Fibroblast of villous mesenchyme (primary cell): ENCODE measurements around the gene SNRPN. TPM values are rescaled to one million over a fixed set of nuclear protein-coding genes. Genes with fewer than 3 reads are reported as not detected.
"Not testable (repeated sequence)": the region's sequence is repeated elsewhere in the genome, so short reads cannot be mapped to it uniquely, and the experiment has no call there.

ENCODE experiments used
- DNase-seq: peaks from one replicate; pipeline ENCODE4 v3.0.0-alpha.2; 2010; ENCODE audit warnings: low read depth
- H3K4me3 ChIP-seq: 2 replicates; pipeline ENCODE4 v1.5.1; 2011; ENCODE audit warnings: low read depth, mild to moderate bottlenecking, low read length
- total RNA-seq: library from RNA; depleted of rRNA; stranded (reverse); fragments of >200 nt; gene quantifications from 2 replicates; pipeline ENCODE4 v1.2.3, GENCODE V29; 2012
- TF ChIP-seq, protein P1 (sequence below): IDR thresholded peaks from 2 replicates; pipeline ENCODE4 v1.5.1; 2012; ENCODE audit warnings: low read depth, mild to moderate bottlenecking, low read length; ENCODE audit not compliant: insufficient read depth

The SNRPN gene
- total RNA-seq, 1 donor, result 109 TPM

DNA sequence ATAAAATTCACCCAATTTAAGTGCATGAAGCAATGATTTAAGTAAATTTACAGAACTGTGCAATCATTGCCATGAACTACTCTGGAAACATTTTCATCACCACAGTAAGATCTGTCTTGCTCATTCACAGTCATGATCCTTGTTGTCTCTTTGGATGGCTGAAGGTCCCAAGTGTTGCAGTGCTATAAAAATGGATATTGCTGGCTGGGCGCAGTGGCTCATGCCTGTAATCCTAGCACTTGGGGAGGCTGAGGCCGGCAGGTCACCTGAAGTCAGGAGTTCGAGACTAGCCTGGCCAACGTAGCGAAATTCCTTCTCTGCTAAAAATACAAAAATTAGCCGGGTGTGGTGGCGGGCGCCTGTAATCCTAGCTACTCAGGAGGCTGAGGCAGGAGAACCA is 17.0 kb downstream of the SNRPN start:
- TF ChIP-seq, protein P1, sequence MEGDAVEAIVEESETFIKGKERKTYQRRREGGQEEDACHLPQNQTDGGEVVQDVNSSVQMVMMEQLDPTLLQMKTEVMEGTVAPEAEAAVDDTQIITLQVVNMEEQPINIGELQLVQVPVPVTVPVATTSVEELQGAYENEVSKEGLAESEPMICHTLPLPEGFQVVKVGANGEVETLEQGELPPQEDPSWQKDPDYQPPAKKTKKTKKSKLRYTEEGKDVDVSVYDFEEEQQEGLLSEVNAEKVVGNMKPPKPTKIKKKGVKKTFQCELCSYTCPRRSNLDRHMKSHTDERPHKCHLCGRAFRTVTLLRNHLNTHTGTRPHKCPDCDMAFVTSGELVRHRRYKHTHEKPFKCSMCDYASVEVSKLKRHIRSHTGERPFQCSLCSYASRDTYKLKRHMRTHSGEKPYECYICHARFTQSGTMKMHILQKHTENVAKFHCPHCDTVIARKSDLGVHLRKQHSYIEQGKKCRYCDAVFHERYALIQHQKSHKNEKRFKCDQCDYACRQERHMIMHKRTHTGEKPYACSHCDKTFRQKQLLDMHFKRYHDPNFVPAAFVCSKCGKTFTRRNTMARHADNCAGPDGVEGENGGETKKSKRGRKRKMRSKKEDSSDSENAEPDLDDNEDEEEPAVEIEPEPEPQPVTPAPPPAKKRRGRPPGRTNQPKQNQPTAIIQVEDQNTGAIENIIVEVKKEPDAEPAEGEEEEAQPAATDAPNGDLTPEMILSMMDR, result no peak
- no peak overlapping the region for H3K4me3 ChIP-seq
- no peak for DNase-seq

DNA sequence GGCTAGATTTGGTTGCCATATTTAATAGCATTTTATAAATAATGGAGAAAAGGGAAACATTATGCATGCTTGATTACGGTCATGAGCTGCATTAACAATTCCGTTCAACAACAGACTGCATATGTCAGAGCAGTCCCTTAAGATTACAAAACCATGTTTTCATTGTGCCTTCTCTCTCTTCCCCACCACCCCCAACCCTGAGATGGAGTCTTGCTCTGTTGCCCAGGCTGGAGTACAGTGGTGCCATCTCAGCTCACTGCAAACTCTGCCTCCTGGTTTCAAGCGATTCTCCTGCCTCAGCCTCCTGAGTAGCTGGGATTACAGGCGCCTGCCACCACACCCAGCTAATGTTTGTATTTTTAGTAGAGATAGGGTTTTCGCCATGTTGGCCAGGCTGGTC is 17.9 kb downstream of the SNRPN start:
- not testable (repeated sequence) for H3K4me3 ChIP-seq, DNase-seq

DNA sequence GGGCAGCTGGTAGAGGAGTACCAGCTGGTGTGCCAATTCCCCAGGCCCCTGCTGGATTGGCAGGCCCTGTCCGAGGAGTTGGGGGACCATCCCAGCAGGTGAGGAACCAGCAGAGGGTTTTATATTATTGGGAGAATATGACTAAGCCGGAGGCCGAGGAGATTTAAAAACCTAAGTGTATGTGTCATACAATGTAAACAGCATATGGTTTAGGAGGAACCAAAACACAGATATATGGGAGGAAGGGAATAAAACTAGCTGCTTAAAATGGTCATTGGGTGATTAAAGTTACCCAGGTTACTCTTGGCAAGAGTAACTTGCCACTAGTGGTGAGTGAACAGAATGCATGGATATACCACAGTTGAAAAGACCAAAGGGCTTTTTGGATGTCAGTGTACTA is 22.1 kb downstream of the SNRPN start:
- H3K4me3 ChIP-seq, result no peak overlapping the region
- TF ChIP-seq, protein P1, result no peak
- DNase-seq, result no peak

DNA sequence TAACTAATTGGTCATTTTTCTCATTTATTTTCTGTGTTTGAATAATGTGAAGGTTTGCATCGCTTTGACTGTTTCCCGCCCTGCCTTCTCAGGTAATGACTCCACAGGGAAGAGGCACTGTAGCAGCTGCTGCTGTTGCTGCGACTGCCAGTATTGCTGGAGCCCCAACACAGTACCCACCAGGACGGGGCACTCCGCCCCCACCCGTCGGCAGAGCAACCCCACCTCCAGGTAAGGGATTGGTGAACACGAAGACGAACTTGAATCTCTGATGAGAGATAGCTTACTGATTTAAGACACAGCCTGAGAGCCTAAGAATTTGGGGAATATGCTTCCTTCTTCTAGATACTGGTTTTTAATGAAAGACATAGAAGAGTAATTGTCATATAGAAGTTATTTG is 22.9 kb downstream of the SNRPN start:
- no peak overlapping the region for H3K4me3 ChIP-seq
- TF ChIP-seq, protein P1, result no peak
- no peak for DNase-seq

DNA sequence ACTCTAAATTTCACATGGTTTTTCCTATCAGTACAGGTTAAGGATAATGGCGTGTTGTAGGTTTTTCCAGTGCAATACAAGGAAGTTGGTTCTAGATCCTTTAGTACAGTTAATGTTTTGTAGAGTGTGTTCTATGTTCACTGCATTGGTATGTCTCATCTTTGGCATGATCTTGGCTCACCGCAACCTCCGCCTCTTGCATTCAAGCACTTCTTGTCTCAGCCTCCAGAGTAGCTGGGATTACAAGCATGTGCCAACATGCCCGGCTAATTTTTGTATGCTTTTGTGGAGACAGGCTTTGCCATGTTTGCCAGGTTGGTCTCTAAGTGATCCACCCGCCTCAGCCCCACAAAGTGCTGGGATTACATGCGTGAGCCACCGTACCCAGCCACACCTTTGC is 30.4 kb downstream of the SNRPN start:
- DNase-seq, result no peak
- TF ChIP-seq, protein P1, result no peak
- H3K4me3 ChIP-seq, result no peak overlapping the region

DNA sequence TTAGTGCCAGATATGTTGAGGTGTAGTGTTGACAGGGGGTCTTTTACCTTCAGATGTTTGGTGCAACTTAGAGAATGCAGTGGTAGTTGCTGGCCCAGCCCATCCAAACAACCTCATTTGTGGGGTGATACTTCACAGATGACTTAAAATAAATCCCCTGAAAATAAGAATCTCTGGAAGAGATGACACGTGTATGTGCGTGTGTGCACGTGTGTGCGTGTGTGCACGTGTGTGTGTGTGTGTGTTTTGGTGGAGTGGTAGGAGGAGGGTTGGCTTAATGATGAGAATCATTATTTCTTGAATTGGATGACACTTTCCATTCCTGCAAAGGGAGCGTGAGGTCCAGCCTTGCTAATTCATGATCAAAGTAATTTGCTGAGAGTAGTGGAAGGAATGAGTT is 31.9 kb downstream of the SNRPN start:
- DNase-seq, result no peak
- no peak overlapping the region for H3K4me3 ChIP-seq
- TF ChIP-seq, protein P1, result no peak

DNA sequence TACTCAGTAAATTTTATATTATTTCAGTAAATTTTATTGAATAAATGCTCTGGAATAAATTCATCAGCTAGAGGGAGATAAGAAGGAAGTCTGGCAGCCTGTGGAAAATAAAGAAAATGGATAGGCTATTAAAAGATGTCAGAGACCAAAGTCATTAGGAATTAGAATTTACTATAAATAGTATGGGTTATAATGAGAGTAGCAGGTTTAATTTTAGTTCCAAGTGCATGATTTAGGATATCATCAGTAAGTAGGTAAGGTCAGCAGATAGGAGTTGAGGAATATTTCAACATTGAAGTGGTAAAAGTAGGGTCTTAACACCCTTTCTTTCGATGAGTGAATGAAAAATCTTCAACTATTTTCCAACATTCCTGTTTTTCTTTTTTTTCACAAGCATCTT is 64.6 kb downstream of the SNRPN start:
- no peak overlapping the region for H3K4me3 ChIP-seq
- no peak for DNase-seq
- TF ChIP-seq, protein P1, result no peak

DNA sequence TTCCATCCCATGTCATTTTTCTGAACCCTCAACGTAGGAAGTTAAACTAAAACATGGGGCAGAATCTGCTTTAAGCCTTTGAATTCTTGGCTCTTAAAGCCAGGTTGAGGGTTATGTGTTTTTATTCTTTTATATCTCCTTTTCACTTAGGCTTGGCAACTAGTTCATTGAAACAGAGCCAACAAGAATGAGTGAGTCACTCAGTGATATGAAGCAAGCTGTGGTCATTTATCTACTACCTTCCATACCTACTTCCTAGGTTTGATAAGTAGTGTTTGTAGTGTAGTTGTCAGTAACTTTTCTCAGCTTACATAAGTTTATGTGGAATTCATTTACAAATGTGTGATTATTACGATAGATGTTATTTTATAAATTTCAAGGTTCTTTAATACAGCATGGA is 67.4 kb downstream of the SNRPN start:
- DNase-seq, result peak; percentile 0
- TF ChIP-seq, protein P1, result no peak
- no peak overlapping the region for H3K4me3 ChIP-seq
